Astrocyte of the cerebellum (primary cell): ENCODE measurements around the gene BAD.
"Not testable (repeated sequence)": the region's sequence is repeated elsewhere in the genome, so short reads cannot be mapped to it uniquely, and the experiment has no call there.

Experiments used
- DNase-seq: peaks from one replicate; pipeline ENCODE4 v3.0.0-alpha.2; 2011; ENCODE audit warnings: low read depth
- H3K4me3 ChIP-seq: 2 replicates; pipeline ENCODE4 v1.5.1; 2011; ENCODE audit warnings: mild to moderate bottlenecking, low read depth, low read length, moderate library complexity
- in situ Hi-C: cut with HindIII; loops from 2 replicates; pipeline ENCODE4 v1.10.0; 2017; ENCODE audit warnings: low sequenced_read_pairs
- TF ChIP-seq, protein P1 (sequence below): IDR thresholded peaks from 2 replicates; pipeline ENCODE4 v1.5.1; 2012; ENCODE audit warnings: low read length, low read depth, moderate library complexity, mild to moderate bottlenecking; ENCODE audit errors: missing control alignments

BAD gene

GRCh38 chr11:64324692-64325469 is 40.4 kb upstream of the BAD start:
- H3K4me3 ChIP-seq, result no peak overlapping the region
- TF ChIP-seq, protein P1, sequence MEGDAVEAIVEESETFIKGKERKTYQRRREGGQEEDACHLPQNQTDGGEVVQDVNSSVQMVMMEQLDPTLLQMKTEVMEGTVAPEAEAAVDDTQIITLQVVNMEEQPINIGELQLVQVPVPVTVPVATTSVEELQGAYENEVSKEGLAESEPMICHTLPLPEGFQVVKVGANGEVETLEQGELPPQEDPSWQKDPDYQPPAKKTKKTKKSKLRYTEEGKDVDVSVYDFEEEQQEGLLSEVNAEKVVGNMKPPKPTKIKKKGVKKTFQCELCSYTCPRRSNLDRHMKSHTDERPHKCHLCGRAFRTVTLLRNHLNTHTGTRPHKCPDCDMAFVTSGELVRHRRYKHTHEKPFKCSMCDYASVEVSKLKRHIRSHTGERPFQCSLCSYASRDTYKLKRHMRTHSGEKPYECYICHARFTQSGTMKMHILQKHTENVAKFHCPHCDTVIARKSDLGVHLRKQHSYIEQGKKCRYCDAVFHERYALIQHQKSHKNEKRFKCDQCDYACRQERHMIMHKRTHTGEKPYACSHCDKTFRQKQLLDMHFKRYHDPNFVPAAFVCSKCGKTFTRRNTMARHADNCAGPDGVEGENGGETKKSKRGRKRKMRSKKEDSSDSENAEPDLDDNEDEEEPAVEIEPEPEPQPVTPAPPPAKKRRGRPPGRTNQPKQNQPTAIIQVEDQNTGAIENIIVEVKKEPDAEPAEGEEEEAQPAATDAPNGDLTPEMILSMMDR, result no peak
- no peak for DNase-seq
- in situ Hi-C loops, result loop anchor here (10.0 kb wide), 1 partner anchor 60 kb away; no protein-coding TSS in a partner anchor

DNA sequence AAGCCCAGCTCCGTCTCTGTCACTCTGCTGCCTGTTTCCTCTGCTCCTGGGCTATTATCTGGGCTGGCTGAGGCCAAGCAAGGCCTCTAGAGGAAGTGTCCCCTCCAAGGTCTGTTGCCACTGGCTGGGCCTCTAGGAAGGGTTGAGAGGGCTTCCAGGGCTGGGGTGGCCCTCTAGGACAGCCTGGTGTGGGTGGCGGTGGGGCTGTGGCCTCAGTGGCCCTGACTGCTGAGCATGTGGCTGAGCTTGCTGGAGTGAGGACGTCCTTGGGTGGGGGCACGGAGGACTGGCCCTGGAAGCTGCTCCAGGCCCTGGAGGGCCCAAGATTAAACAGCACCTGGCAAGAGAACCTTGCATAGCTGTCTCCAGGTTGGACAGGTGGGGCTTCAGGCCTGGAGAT is 39.5 kb upstream of the BAD start:
- DNase-seq, H3K4me3 ChIP-seq: not testable (repeated sequence)
- in situ Hi-C loops, result loop anchor here (10.0 kb wide), 1 partner anchor 59 kb away; no protein-coding TSS in a partner anchor

DNA sequence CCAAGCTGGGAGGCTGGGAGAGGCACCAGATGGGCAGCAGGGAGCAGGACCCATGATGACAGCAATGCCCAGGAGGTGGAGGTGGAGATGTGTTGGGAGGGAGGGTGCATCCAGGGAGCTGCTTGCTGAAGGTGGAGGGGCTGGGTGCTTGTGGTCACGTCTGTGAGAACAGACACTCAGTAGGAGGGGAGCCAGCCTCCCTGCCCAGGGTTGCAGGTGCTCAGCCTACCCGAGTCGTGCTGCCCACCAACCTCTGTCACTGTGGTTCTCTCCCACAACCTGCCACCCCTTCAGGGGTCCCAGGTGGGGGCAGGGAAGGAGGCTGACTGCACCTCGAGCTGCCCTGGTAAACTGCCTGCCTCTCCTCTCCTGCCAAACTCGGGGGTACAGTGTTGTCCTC is 38.9 kb upstream of the BAD start:
- TF ChIP-seq, protein P1, result no peak
- no peak for DNase-seq
- in situ Hi-C loops, result loop anchor here (10.0 kb wide), 1 partner anchor 59 kb away; no protein-coding TSS in a partner anchor
- no peak overlapping the region for H3K4me3 ChIP-seq

GRCh38 chr11:64322925-64323260 is 38.4 kb upstream of the BAD start:
- H3K4me3 ChIP-seq, result no peak overlapping the region
- no peak for DNase-seq
- in situ Hi-C loops, result loop anchor here (10.0 kb wide), 1 partner anchor 58 kb away; no protein-coding TSS in a partner anchor
- TF ChIP-seq, protein P1, result no peak

DNA sequence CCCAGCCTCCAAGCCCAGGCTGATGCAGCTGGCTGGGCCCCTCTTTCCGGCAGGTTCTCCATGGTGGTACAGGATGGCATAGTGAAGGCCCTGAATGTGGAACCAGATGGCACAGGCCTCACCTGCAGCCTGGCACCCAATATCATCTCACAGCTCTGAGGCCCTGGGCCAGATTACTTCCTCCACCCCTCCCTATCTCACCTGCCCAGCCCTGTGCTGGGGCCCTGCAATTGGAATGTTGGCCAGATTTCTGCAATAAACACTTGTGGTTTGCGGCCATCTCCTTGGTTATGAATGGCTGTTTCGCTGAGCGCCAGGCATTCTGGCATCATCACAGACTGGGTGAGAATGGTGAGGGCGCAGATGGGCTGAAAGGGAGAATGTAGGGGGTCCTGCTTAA is 37.1 kb upstream of the BAD start:
- TF ChIP-seq, protein P1, result no peak
- in situ Hi-C loops, result loop anchor here (10.0 kb wide), 1 partner anchor 57 kb away; no protein-coding TSS in a partner anchor
- H3K4me3 ChIP-seq, result no peak overlapping the region
- DNase-seq, result peak; percentile 66

DNA sequence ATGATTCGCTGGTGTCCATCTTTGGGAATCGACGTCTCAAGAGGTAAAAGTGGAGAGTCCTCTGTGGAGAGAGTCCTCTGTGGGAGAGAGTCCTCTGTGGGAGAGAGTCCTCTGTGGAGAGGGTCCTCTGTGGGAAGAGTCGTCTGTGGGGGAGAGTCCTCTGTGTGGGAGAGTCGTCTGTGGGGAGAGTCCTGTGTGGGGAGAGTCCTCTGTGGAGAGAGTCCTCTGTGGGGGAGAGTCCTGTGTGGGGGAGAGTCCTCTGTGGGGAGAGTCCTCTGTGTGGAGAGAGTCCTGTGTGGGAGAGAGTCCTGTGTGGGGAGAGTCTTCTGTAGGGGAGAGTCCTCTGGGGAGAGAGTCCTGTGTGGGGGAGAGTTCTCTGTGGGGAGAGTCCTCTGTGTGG is 36.6 kb upstream of the BAD start:
- in situ Hi-C loops, result loop anchor here (10.0 kb wide), 1 partner anchor 56 kb away; no protein-coding TSS in a partner anchor
- DNase-seq, result no peak

GRCh38 chr11:64320556-64320955 is 36.1 kb upstream of the BAD start:
- TF ChIP-seq, protein P1, result no peak
- H3K4me3 ChIP-seq, result no peak overlapping the region
- no peak for DNase-seq
- in situ Hi-C loops, result loop anchor here (10.0 kb wide), 1 partner anchor 56 kb away; no protein-coding TSS in a partner anchor

More for the DNA sequence above, 36.6 kb upstream of the BAD start:
- H3K4me3 ChIP-seq, result no peak overlapping the region
- TF ChIP-seq, protein P1, result no peak
